OCI-LY1 (cell line): ENCODE data around the gene CHCHD6.

ENCODE experiments used
- EZH2 ChIP-seq: fragments of 200-600 bp; sonication (generic), shearing (Covaris generic); IDR thresholded peaks from 2 replicates; pipeline ENCODE4 v1.8.0; 2017; ENCODE audit warnings: borderline replicate concordance, mixed run types, mild to moderate bottlenecking, antibody characterized with exemption, low read length, moderate library complexity, mixed read lengths
- TF ChIP-seq, protein P1 (sequence below): fragments of 200-600 bp; sonication (generic), shearing (Covaris generic); IDR thresholded peaks from 2 replicates; pipeline ENCODE4 v1.5.1; 2017; ENCODE audit warnings: mild to moderate bottlenecking, antibody characterized with exemption, low read length, moderate library complexity, mixed read lengths

- TF ChIP-seq, protein P1, sequence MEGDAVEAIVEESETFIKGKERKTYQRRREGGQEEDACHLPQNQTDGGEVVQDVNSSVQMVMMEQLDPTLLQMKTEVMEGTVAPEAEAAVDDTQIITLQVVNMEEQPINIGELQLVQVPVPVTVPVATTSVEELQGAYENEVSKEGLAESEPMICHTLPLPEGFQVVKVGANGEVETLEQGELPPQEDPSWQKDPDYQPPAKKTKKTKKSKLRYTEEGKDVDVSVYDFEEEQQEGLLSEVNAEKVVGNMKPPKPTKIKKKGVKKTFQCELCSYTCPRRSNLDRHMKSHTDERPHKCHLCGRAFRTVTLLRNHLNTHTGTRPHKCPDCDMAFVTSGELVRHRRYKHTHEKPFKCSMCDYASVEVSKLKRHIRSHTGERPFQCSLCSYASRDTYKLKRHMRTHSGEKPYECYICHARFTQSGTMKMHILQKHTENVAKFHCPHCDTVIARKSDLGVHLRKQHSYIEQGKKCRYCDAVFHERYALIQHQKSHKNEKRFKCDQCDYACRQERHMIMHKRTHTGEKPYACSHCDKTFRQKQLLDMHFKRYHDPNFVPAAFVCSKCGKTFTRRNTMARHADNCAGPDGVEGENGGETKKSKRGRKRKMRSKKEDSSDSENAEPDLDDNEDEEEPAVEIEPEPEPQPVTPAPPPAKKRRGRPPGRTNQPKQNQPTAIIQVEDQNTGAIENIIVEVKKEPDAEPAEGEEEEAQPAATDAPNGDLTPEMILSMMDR: no peak
- TF ChIP-seq EZH2: no peak
Measured at GRCh38 chr3:126691765-126692164, 12.3 kb upstream of the CHCHD6 start.
